HepG2 (cell line): ENCODE measurements around the gene NELL2. TPM values are rescaled to one million over a fixed set of nuclear protein-coding genes. Genes with fewer than 3 reads are reported as not detected.

ENCODE experiments used
- ATAC-seq: fragments of 200-7000 bp; cut with Tn5 transposase; 3 replicates; pipeline ENCODE4 v1.9.1; 2020; ENCODE audit warnings: mild to moderate bottlenecking, moderate library complexity
- BruUV-seq: library from RNA; stranded (reverse); fragments of 400-500 nt; replicated peaks from 2 replicates; lab custom pipeline; 2021; lab: Mats Ljungman, UMichigan
- CTCF ChIA-PET: fragments of 300-600 bp; formaldehyde crosslinking; extraction: SDS; loops from one replicate; lab custom pipeline; 2021; ENCODE audit warnings: low total read pairs, inconsistent platforms, low intra/inter-chr PET ratio; lab: Yijun Ruan, JAX
- POLR2A ChIA-PET: fragments of 350-600 bp; sonication (Branson Sonifier 250); formaldehyde crosslinking; loops from one replicate; lab custom pipeline; 2020; ENCODE audit warnings: antibody characterized with exemption, inconsistent platforms; lab: Yijun Ruan, JAX
- DNase-seq: peaks from one replicate; pipeline ENCODE4 v3.0.0-alpha.2; 2015; ENCODE audit warnings: low spot score
- FAIRE-seq: peaks from 3 replicates; lab custom pipeline; 2011; peaks lifted over from hg19 to GRCh38; lab: Jason Lieb, UNC
- H2AFZ ChIP-seq: one replicate; pipeline ENCODE4 v1.6.1; 2011; ENCODE audit warnings: low read length, inconsistent platforms
- H3K27ac ChIP-seq: fragments of 300-600 bp; 3 replicates; pipeline ENCODE4 v1.8.0; 2011; ENCODE audit warnings: mixed run types, mild to moderate bottlenecking, mixed read lengths, low read length, inconsistent platforms; ENCODE audit not compliant: insufficient read depth; ENCODE audit errors: extremely low read length
- H3K27me3 ChIP-seq, 2 experiments: fragments of 200-600 bp in 1 of 2; 2 replicates in 1 of 2; 3 replicates in 1 of 2; pipeline versions ENCODE4 v1.6.0 to v1.8.0; 2011; ENCODE audit warnings: low read length in 2 of 2, mild to moderate bottlenecking in 2 of 2, moderate library complexity in 2 of 2, inconsistent platforms in 1 of 2; ENCODE audit not compliant: insufficient read depth in 2 of 2, control insufficient read depth in 1 of 2
- H3K36me3 ChIP-seq, 2 experiments: fragments of 200-600 bp in 1 of 2; replicated peaks in 1 of 2; 2 replicates in 1 of 2; 3 replicates in 1 of 2; pipeline versions ENCODE4 v1.5.1 to v1.8.0; 2011; ENCODE audit warnings: low read length in 2 of 2, inconsistent platforms in 1 of 2; ENCODE audit not compliant: insufficient read depth in 2 of 2, control insufficient read depth in 1 of 2
- H3K4me1 ChIP-seq: 2 replicates; pipeline ENCODE4 v1.5.1; 2012; ENCODE audit warnings: low read length, inconsistent platforms; ENCODE audit not compliant: insufficient read depth
- H3K4me2 ChIP-seq: 2 replicates; pipeline ENCODE4 v1.6.0; 2011; ENCODE audit warnings: low read depth, low read length, inconsistent platforms
- H3K4me3 ChIP-seq, 3 experiments: fragments of 200-600 bp in 1 of 3; sonication (generic), shearing (Covaris generic) in 1 of 3; replicated peaks in 1 of 3; 2 replicates each; pipeline ENCODE4 v1.5.1; 2011 to 2016; ENCODE audit warnings: low read length in 3 of 3, inconsistent platforms in 2 of 3, low read depth in 2 of 3, mild to moderate bottlenecking in 2 of 3, control low read depth in 1 of 3, mixed read lengths in 1 of 3; ENCODE audit not compliant: insufficient read depth in 1 of 3
- H3K79me2 ChIP-seq: one replicate; pipeline ENCODE4 v1.6.1; 2011; ENCODE audit warnings: low read length, inconsistent platforms; ENCODE audit not compliant: insufficient read depth
- H3K9ac ChIP-seq: 2 replicates; pipeline ENCODE4 v1.6.0; 2011; ENCODE audit warnings: mild to moderate bottlenecking, low read depth, low read length, inconsistent platforms; ENCODE audit not compliant: insufficient read depth
- H3K9me3 ChIP-seq: 2 replicates; pipeline ENCODE4 v1.5.1; 2012; ENCODE audit warnings: mild to moderate bottlenecking, low read length
- H4K20me1 ChIP-seq: 2 replicates; pipeline ENCODE4 v1.6.0; 2011; ENCODE audit warnings: inconsistent platforms, mild to moderate bottlenecking, low read length, moderate library complexity; ENCODE audit not compliant: insufficient read depth
- ARNT ChIP-seq: fragments of 450-650 bp; IDR thresholded peaks from 2 replicates; pipeline ENCODE4 v1.6.1; 2017
- ATF7 ChIP-seq, 2 experiments: fragments of 450-650 bp in 1 of 2; sonication (generic) in 1 of 2; formaldehyde crosslinking in 1 of 2; IDR thresholded peaks; 2 replicates each; pipeline versions ENCODE4 v1.4.0 to v1.6.1; 2016 to 2020; ENCODE audit warnings: antibody characterized with exemption in 1 of 2, mild to moderate bottlenecking in 1 of 2, missing genetic modification reagents in 1 of 2
- ATRX ChIP-seq: sonication (generic); formaldehyde crosslinking; IDR thresholded peaks from 2 replicates; pipeline ENCODE4 v1.4.0; 2020; ENCODE audit warnings: missing genetic modification reagents, borderline replicate concordance
- HIC2 ChIP-seq: sonication (generic); formaldehyde crosslinking; IDR thresholded peaks from 2 replicates; pipeline ENCODE4 v1.9.0; 2022; ENCODE audit warnings: low read depth, missing genetic modification reagents
- HNRNPUL1 ChIP-seq: fragments of 200-400 bp; formaldehyde crosslinking; IDR thresholded peaks from 2 replicates; pipeline ENCODE4 v1.6.1; 2017; ENCODE audit warnings: low read depth, mild to moderate bottlenecking, low read length, moderate library complexity
- KDM6A ChIP-seq: IDR thresholded peaks from 2 replicates; pipeline ENCODE4 v1.6.1; 2016; ENCODE audit warnings: low read depth
- NCOA1 ChIP-seq: sonication (generic); formaldehyde crosslinking; IDR thresholded peaks from 2 replicates; pipeline ENCODE4 v1.9.0; 2021; ENCODE audit warnings: missing genetic modification reagents
- ZNF337 ChIP-seq: sonication (generic); formaldehyde crosslinking; IDR thresholded peaks from 2 replicates; pipeline ENCODE4 v1.5.1; 2020; ENCODE audit warnings: missing genetic modification reagents, low read depth, mild to moderate bottlenecking, borderline replicate concordance
- ZNF34 ChIP-seq: sonication (generic); formaldehyde crosslinking; IDR thresholded peaks from 2 replicates; pipeline ENCODE4 v1.4.0; 2020; ENCODE audit warnings: mild to moderate bottlenecking, missing genetic modification reagents, borderline replicate concordance
- ZNF713 ChIP-seq: sonication (generic); formaldehyde crosslinking; IDR thresholded peaks from 2 replicates; pipeline ENCODE4 v1.4.0; 2020; ENCODE audit warnings: mild to moderate bottlenecking, missing genetic modification reagents
- ZSCAN12 ChIP-seq: sonication (generic); formaldehyde crosslinking; IDR thresholded peaks from 2 replicates; pipeline ENCODE4 v1.9.0; 2021; ENCODE audit warnings: mild to moderate bottlenecking, missing genetic modification reagents
- ZUFSP ChIP-seq: sonication (generic); formaldehyde crosslinking; IDR thresholded peaks from 2 replicates; pipeline ENCODE4 v1.9.0; 2021; ENCODE audit warnings: missing genetic modification reagents, mild to moderate bottlenecking, borderline replicate concordance
- WGBS: methylation state at CpG from one replicate; pipeline ENCODE4 v1.1.6; 2017; ENCODE audit warnings: low lambda C conversion rate; 5-methylcytosine and 5-hydroxymethylcytosine counted together
- in situ Hi-C: cut with HindIII; loops from 2 replicates; pipeline ENCODE4 v1.10.0; 2017; ENCODE audit warnings: low pct_unique_long_range_greater_than_20kb; ENCODE audit not compliant: extremely low pct_ligation_motif_present
- intact Hi-C: fragments of 100-400 bp; cut with micrococcal nuclease; formaldehyde crosslinking; loops from one replicate; pipeline ENCODE4 v1.10.0; 2022; ENCODE audit not compliant: unreplicated experiment
- polyA plus RNA-seq, 8 experiments: library from polyadenylated mRNA; depleted of rRNA in 3 of 8; stranded (reverse) in 7 of 8; unstranded in 1 of 8; fragments of >200 nt; fragmentation: Illumina TruSeq in 4 of 8; extraction: Trizol in 4 of 8; gene quantifications; 2 replicates each; pipeline versions ENCODE4 v1.2.1 to v1.2.3, GENCODE V29; 2011 to 2016; ENCODE audit warnings: low read depth in 4 of 8, missing spikeins in 1 of 8, mixed read lengths in 1 of 8; ENCODE audit not compliant: insufficient read depth in 1 of 8
- total RNA-seq, 5 experiments: library from RNA; depleted of rRNA; stranded (reverse); fragments of >200 nt; fragmentation: Illumina TruSeq; extraction: Trizol; gene quantifications; 2 replicates each; pipeline ENCODE4 v1.2.3, GENCODE V29; 2016; ENCODE audit warnings: low read depth in 1 of 5

The NELL2 gene
- total and polyA plus RNA-seq, 2 of the 13 experiments (the other 11 are each of a cell fraction or from before 2014, with no cell fraction given) = 0.11 TPM; not detected in 1

- TF ChIP-seq ZNF34 = no peak
Observed at GRCh38 chr12:44542716-44543115, 333.4 kb downstream of the NELL2 start (continued).

- ChIA-PET CTCF (no interaction called here), POLR2A (no interaction called here)
- H3K79me2 ChIP-seq = no peaks in the 10 kb centered on the region
- no peak overlapping the region for H2AFZ ChIP-seq
- no peaks in the 10 kb centered on the region for H4K20me1 ChIP-seq
- no peaks in the 10 kb centered on the region for H3K4me1 ChIP-seq
- in situ Hi-C loops = no loop called here
- H3K9me3 ChIP-seq = no peaks in the 10 kb centered on the region
- TF ChIP-seq ATF7 (IDR thresholded peaks at IDR 0.05) (peak; percentile 57), ATF7 (CRISPR knock-in tag; IDR thresholded peaks at IDR 0.05) (no peak), ZNF713 (no peak), NCOA1 (no peak), ATRX (CRISPR knock-in tag) (no peak)
- FAIRE-seq (no peak), ATAC-seq (no peak), DNase-seq (no peak)
- H3K27ac ChIP-seq = no peak overlapping the region
- intact Hi-C loops = no loop called here
- no peaks in the 10 kb centered on the region for H3K36me3 ChIP-seq
- H3K4me2 ChIP-seq = no peak overlapping the region
- no peak overlapping the region for H3K4me3 ChIP-seq
- no peak overlapping the region for H3K9ac ChIP-seq
- no peaks in the 10 kb centered on the region; a peak in 1 of 5 replicates for H3K27me3 ChIP-seq
- BruUV-seq = no TSS peak
Observed at GRCh38 chr12:44537354-44537753, 338.8 kb downstream of the NELL2 start.

- POLR2A ChIA-PET = no interaction called here
- no peak overlapping the region for H3K9ac ChIP-seq
- FAIRE-seq = no peak
- ATAC-seq = no peak
- TF ChIP-seq HNRNPUL1 = no peak
- no peak for TF ChIP-seq ZSCAN12 (CRISPR knock-in tag)
- TF ChIP-seq ZNF337 (CRISPR knock-in tag) = no peak
- no peak for TF ChIP-seq ARNT
- no peak for TF ChIP-seq KDM6A (CRISPR knock-in tag)
- no peak for TF ChIP-seq ZUFSP (CRISPR knock-in tag)
- no peak for TF ChIP-seq HIC2 (CRISPR knock-in tag)
- TF ChIP-seq, all 625 proteins: peak for 0
- Histone ChIP-seq H3K9me3 (no peaks in the 10 kb centered on the region), H3K4me3 (no peak overlapping the region), H3K27me3 (no peaks in the 10 kb centered on the region), H3K36me3 (no peaks in the 10 kb centered on the region), H4K20me1 (no peaks in the 10 kb centered on the region), H3K4me2 (no peak overlapping the region), H2AFZ (no peak overlapping the region), H3K79me2 (no peaks in the 10 kb centered on the region), H3K4me1 (no peaks in the 10 kb centered on the region), H3K27ac (no peak overlapping the region)
- in situ Hi-C loops (no loop called here), intact Hi-C loops (no loop called here)
- no peak for DNase-seq
- no TSS peak for BruUV-seq
- no CpG with 5 or more reads among the region's 1 CpG for WGBS
- CTCF ChIA-PET = no interaction called here
Observed at GRCh38 chr12:44532940-44533339, 343.2 kb downstream of the NELL2 start.
